22Rv1 (cell line): ENCODE results near the gene HGS.
"Not testable (repeated sequence)": the region's sequence is repeated elsewhere in the genome, so short reads cannot be mapped to it uniquely, and the experiment has no call there.

Experiments
- H3K27ac ChIP-seq: fragments of 450-650 bp; 2 replicates; pipeline ENCODE4 v1.5.1; 2017
- CTCF ChIP-seq: fragments of 450-650 bp; IDR thresholded peaks from 2 replicates; pipeline ENCODE4 v1.5.1; 2017; ENCODE audit warnings: mild to moderate bottlenecking
- ZFX ChIP-seq: fragments of 450-650 bp; IDR thresholded peaks from 2 replicates; pipeline ENCODE4 v1.6.1; 2017; ENCODE audit warnings: antibody characterized with exemption, borderline replicate concordance

Gene HGS

DNA sequence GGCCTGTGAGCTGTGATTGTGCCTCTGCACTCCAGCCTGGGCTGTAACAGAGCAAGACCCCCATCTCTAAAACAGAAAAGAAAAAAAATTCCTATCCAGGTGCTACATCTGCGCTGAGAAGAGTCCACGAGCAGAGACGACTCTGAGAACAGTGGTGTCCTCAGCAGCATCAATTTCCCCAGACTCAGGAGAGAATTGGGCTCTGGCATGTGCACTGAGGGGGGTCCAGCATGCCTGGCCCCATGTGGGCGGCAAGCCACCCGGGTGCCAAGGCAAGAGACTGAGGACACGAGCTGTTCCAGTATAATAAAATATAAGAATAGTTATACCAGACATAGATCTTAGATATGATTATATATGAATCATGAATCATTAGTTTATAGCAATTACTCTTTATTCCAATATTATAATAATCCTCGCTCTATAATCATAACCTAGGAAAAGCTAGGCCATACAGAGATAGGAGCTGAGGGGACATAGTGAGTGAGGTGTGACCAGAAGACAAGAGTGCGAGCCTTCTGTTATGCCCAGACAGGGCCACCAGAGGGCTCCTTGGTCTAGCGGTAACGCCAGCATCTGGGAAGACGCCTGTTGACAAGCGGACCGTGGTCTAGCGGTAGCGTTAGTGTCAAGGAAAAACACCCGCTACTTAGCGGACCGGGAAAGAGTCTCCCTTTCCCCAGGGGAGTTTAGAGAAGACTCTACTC, 8.1 kb upstream of the HGS start:
- TF ChIP-seq CTCF: peak; percentile 72
- not testable (repeated sequence) for H3K27ac ChIP-seq

DNA sequence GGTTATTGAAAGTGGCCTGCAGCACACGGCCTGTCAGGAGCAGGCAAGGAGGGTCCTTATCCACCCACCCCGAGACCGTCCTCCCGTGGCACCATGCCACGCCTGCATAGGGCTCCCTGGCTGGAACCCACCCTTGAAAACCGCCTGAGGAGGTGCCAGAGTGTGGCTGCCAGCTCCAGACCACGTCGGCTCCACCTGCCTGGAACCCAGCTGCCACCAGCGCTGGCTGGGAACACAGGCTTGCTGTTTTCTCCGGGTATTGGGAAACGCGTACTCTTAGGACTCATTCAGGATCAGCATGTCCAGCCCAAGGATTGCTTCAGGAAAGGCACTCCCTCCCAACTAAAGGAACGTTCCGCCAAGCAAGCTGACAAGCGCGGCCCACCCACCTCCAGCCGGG, 6.9 kb upstream of the HGS start:
- TF ChIP-seq ZFX (no peak), CTCF (no peak)
- no peak overlapping the region for H3K27ac ChIP-seq

GRCh38 chr17:81680150-81680549, 3.7 kb upstream of the HGS start:
- TF ChIP-seq CTCF (no peak), ZFX (no peak)
- no peak overlapping the region for H3K27ac ChIP-seq

DNA sequence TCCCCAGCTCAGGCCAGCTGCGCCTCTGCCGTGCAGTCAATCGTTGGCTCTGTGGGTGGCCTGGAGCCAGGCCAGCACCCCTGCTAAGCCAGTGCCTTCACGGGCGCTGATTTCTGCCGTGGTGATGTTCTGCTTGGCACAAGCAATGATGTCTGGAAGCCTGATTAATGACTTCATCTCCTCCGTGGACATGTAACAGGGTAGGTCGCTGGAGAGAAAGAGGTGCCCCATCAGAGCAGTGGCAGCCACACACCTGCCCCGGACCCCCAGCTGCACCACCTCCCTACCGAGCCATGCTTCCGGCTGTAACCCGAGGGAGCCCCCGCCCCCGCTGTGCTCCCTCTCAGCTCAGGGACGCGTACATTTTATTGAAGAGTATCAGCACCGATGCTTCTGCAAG, 2.1 kb upstream of the HGS start:
- TF ChIP-seq ZFX: no peak
- no peak for TF ChIP-seq CTCF
- H3K27ac ChIP-seq: no peak overlapping the region

DNA sequence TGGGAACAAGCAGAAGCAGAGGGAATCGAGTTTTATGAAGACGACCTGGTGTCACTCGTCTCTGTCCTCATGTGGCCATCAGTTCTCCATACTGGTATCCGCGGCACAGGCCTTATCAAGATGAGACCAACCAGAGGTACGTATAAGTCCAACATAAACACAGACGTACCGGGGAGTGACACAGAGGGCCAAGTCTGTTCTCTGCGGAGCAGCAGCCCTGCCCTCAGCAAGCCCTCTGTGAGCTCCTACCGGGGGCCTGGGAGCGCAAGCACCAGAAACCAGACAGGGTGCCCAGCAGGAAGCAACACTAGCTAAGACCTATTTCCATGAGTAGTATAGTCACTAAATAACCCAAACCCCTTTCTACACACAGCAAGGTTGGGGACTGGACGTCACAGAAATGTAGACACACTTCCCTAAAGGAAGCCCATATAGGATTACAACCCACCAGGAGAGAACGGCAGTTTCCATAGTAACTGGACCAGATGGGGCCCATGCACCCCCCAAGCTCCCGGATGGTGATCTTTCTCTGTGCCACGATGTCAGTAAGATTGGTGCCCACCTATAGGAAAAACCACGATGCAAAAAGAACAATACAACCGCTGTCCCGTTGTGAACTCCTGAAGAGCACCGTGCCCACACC, 1.1 kb upstream of the HGS start:
- H3K27ac ChIP-seq: peak overlapping the region; percentile 72
- TF ChIP-seq CTCF (no peak), ZFX (no peak)

DNA sequence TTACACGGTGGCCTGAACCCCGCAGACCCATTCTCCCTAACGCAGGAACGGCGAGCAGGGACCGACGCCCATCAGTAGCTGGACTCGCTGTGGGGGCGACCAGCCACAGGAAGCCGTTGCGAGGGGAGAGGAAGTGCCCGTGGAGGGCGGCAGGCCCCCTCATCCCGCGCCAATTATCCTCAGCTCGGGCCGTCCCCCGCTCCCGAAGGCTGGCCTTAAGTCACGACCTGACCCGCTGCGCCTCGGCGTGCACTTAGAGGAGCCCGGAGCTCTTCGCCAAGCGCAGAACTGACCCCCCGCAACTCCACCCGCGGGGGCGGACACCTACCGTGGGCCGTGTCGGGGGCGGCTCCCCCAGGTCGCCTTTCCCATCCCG, 615 bp upstream of the HGS start:
- peak overlapping the region; percentile 72 for H3K27ac ChIP-seq
- TF ChIP-seq CTCF: no peak
- no peak for TF ChIP-seq ZFX

- TF ChIP-seq ZFX: no peak
- TF ChIP-seq CTCF: no peak
- H3K27ac ChIP-seq: peak overlapping the region; percentile 72
Observed at GRCh38 chr17:81684442-81684911, 666 bp downstream of the HGS start.
